HCEC 1CT (cell line): ENCODE measurements around the gene F5.
"Not testable (repeated sequence)": the region's sequence is repeated elsewhere in the genome, so short reads cannot be mapped to it uniquely, and the experiment has no call there.

Source experiments
- DNase-seq: peaks from one replicate; pipeline ENCODE4 v3.0.0-alpha.2; 2017

The F5 gene

GRCh38 chr1:169508432-169509338, 77.6 kb downstream of the F5 start:
- DNase-seq: peak; percentile 37

GRCh38 chr1:169507413-169507812, 78.9 kb downstream of the F5 start:
- no peak for DNase-seq

- not testable (repeated sequence) for DNase-seq
Measured at GRCh38 chr1:169503601-169504000, 82.7 kb downstream of the F5 start.

GRCh38 chr1:169499807-169500206, 86.5 kb downstream of the F5 start:
- no peak for DNase-seq

GRCh38 chr1:169497317-169497716, 89.0 kb downstream of the F5 start:
- no peak for DNase-seq

- DNase-seq: no peak
Measured at GRCh38 chr1:169495916-169496315, 90.4 kb downstream of the F5 start.

- peak; percentile 46 for DNase-seq
Measured at GRCh38 chr1:169495046-169495775, 91.1 kb downstream of the F5 start.

GRCh38 chr1:169494343-169494742, 91.9 kb downstream of the F5 start:
- no peak for DNase-seq

- DNase-seq: no peak
Measured at GRCh38 chr1:169493251-169493650, 93.0 kb downstream of the F5 start.

GRCh38 chr1:169491845-169492281, 94.4 kb downstream of the F5 start:
- no peak for DNase-seq

- no peak for DNase-seq
Measured at GRCh38 chr1:169488157-169488556, 98.1 kb downstream of the F5 start.

GRCh38 chr1:169487561-169487960, 98.7 kb downstream of the F5 start:
- DNase-seq: no peak

GRCh38 chr1:169487133-169487532, 99.1 kb downstream of the F5 start:
- DNase-seq: no peak

- peak; percentile 53 for DNase-seq
Measured at GRCh38 chr1:169486281-169487051, 99.8 kb downstream of the F5 start.

- peak; percentile 100 for DNase-seq
Measured at GRCh38 chr1:169485431-169486280, 100.6 kb downstream of the F5 start, which contains the start of gene SLC19A2. Gene SLC19A2, minus strand, starts transcription at chr1:169485944. Its CDS starts 178 bp downstream, at chr1:169485766.

- peak; percentile 67 for DNase-seq
Measured at GRCh38 chr1:169484683-169485430, 101.4 kb downstream of the F5 start.

- peak; percentile 20 for DNase-seq
Measured at GRCh38 chr1:169484101-169484500, 102.2 kb downstream of the F5 start.

- peak; percentile 72 for DNase-seq
Measured at GRCh38 chr1:169483500-169483966, 102.7 kb downstream of the F5 start.

- no peak for DNase-seq
Measured at GRCh38 chr1:169479363-169480066, 106.8 kb downstream of the F5 start.

- no peak for DNase-seq
Measured at GRCh38 chr1:169478094-169478672, 108.1 kb downstream of the F5 start.
